Stimulated activated CD4-positive, alpha-beta T cell treated with anti-CD3 and anti-CD28 coated beads, Interleukin-15, amount 100 ng/mL, for 1 hour (primary cell): ENCODE data around the gene ALDH1A1.

ENCODE experiments used
- DNase-seq, 2 donors: peaks; one replicate each; pipeline ENCODE4 v3.0.0-alpha.2; 2020; ENCODE audit warnings: low read depth in 1 of 2, low spot score in 1 of 2

The ALDH1A1 gene

DNA sequence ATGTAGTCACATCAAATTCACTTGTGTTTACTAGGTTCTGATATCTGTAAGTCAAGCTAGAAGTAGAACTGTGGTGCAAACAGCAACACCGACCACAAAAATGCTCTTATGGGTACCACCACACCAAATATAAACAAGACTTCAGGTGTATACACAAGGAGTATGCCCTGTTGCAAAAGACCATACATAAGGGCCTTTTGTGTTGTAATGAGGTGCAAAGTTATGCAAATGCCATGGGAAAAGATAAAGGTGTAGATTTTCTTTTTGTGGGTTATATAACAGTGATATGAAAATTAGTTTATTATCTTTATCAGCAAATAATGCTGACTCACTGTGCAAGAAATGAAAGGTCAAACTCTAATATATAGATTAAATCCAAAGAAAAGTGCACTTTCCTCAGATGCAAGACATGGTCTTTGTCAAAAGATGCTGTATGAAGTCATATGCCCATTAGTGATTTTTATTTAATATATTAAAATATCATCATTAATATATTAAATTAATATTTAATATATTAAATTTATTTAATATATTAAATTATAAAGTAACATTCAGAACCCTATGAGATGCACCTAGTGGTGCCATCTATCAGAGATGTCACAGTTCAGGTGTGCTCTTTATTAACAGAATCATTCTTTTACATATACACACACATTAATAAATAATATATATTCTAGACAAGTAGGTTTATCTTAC, 26.7 kb upstream of the ALDH1A1 start:
- no peak for DNase-seq

- DNase-seq: no peak
These were observed 25.9 kb upstream of the ALDH1A1 start for GRCh38 chr9:72978744-72979143.

GRCh38 chr9:72977670-72978069, 24.8 kb upstream of the ALDH1A1 start:
- no peak for DNase-seq

- DNase-seq: no peak
These were observed 21.6 kb upstream of the ALDH1A1 start for GRCh38 chr9:72974501-72974900.

DNA sequence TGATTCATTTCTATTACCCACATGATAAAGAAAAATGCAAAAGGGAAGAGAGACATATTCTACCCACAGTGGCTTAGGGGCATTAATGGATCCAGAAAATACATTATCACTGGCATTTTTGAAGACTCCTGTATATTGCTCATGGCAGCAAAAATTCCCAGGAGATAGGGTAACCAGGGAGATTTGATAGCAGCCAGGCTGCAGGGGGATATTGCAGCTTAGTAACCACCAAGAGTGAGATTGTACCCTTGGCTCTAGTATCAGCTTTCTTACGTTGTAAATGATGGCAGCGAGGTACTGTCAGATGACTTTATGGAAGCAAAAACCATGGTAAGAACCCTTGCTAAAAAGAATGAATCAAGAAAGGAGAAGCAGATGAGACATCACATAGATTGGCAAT, 19.8 kb upstream of the ALDH1A1 start:
- no peak for DNase-seq

- no peak for DNase-seq
These were observed 18.6 kb upstream of the ALDH1A1 start for GRCh38 chr9:72971411-72971810.

- DNase-seq: no peak
These were observed 7.6 kb upstream of the ALDH1A1 start for GRCh38 chr9:72960446-72960845.

GRCh38 chr9:72958485-72959281, 5.8 kb upstream of the ALDH1A1 start:
- no peak for DNase-seq

DNA sequence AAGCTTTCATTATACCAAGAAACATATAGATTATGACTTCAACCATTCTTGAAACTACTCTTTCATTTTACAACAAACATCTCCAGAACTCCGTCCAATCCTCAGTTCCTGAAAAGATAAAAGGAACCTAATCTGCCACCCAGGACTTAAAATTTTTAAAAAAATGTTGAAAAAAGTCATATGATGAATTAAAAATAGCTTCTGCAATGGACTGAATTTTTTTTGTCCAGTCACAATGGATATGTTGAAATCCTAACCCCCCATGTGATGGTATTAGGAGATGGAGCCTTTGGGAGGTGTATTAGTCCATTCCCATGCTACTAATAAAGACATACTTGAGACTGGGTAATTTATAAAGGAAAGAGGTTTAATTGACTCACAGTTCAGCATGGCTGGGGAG, 2.7 kb upstream of the ALDH1A1 start:
- no peak for DNase-seq

GRCh38 chr9:72955126-72955455, 2.2 kb upstream of the ALDH1A1 start:
- DNase-seq: no peak

- no peak for DNase-seq
These were observed 1.7 kb upstream of the ALDH1A1 start for GRCh38 chr9:72954431-72955125.

- DNase-seq: no peak
These were observed 517 bp downstream of the ALDH1A1 start for GRCh38 chr9:72952381-72952690.

- no peak for DNase-seq
These were observed 1.1 kb downstream of the ALDH1A1 start for GRCh38 chr9:72951520-72952380.

DNA sequence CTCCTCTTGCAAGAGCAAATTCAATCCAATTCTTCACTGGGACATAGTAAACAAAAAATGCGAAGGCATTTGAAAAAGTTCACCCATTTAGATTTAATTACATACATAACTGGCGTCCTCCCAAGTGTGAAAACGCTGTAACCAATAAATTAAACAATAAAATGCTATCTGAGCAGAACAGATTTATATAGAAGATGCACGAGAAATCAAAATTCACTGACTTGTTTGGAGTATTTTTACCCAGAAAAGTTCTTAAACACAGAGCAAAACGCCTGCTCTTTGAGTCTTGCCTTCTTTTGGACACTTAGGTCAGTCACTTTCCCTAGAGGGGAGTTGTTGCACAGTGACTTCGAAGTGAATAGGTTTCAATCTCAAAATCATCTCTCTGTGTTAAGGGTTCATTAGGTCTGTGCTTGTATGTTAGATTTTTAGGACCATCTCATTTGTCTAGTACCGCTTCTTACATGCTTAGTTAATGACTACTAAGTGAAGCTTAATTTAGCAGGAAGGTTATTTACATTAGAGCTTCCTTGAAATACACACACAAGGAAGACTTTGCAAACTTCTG, 1.9 kb downstream of the ALDH1A1 start:
- DNase-seq: no peak

DNA sequence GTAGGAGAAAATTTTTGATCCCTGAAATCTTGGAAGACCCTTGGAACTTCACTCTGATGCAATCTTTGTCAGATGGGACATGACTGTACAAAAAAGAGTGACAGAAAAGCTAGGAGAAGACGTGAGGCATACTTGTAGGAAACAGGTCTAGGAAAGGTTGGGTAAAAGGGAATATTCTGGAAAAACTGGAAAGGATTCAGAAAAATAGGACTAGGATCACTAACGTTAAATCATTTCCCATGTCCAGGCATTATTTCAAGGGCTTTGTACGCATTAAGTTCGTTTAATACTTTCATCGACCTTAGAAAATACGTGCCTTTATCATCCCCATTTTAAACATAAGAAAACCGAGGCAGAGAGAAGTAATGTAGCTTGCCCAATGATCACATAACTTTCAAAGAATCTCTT, 2.9 kb downstream of the ALDH1A1 start:
- DNase-seq: no peak

GRCh38 chr9:72949244-72949582, 3.6 kb downstream of the ALDH1A1 start:
- no peak for DNase-seq

DNA sequence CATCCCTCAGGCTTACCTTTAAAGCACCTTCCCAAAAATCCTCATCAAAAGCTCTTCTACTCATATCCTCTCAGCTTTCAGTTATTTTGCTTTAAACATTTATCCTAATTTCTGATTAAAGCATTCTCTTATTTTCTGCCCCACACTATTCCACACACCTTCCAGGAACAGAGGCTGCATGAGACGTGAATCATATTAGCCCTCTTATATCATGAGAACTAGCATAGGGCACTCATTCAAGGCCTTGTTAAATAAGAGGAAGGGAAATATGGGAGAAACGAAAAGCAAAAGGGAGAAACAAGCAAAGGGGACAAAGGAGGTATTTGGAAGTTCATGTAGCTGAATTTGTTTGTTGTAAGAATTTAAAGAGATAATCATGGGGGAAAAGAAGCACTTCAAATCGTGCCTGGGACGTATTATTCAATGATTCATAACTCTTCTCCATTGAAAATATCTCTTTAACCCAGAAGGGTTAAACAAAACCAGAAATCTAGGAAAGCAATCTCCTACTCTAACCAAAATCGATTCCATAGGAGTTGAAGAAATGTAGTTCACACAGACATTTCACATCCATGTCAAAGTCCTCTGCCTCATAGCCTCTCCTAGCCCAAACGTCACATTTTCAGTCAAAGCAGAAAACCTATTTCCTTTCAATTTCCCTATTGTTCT, 4.1 kb downstream of the ALDH1A1 start:
- no peak for DNase-seq

DNA sequence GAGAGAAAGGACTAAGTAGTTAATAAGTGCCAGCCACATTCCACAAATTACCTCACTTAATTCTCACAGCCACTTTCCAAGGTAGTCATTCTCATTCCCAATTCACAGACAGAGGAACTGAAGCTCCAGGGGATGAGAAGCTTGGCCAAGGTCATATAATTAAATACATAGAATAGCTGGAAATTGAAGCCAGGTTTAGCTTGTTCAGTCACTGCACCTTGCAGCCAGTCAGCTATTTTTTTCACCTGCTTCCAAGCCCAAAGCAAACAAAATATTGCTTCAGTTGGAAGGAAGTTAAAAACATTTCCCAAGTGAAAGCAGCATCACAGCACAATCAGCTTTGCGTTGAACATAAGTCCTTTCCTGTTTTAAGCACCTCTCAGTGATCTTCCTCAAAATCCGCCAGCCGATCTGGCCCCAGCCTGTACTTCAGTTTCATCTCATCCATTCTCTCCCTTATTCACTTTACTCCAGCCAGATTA, 4.8 kb downstream of the ALDH1A1 start:
- no peak for DNase-seq

- DNase-seq: no peak
These were observed 6.0 kb downstream of the ALDH1A1 start for GRCh38 chr9:72946821-72947220.

DNA sequence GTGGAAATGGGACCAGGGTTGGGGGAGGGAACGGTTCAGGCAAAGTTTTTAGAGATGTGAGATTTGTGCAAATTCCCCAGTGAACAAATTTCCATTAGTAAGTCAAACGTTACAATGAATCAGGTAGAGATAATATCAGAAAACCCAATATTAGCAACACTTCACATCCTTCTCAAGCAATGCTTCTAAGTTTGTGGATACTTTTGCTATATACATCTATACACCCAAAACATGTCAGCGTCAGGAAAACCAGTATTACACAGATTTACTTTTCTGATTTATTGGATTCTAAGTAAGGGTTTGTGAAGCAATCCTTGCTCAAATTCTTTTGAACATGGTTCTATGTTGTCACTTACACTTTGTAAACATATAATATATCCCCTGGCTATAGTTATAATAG, 6.5 kb downstream of the ALDH1A1 start:
- no peak for DNase-seq

GRCh38 chr9:72945391-72945790, 7.5 kb downstream of the ALDH1A1 start:
- no peak for DNase-seq
